ENCODE data around the gene PVALEF.

DNA sequence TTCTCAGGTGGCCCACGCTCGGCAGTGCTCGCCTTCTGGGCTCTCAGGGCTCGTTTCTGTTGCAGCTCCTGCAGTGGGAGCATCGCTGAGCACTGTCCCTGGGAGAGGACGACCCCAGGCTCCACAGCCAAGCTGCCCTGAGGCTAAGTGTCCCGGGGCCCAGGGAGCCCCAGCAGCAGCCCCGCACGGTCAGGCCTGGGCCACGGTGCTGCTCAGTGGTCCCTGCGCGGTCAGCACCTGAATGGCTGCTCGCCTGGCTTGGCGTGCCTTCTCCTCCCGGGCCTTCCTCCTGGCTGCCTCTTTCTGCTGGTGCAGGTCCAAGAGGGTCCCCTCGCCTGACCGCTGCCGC lies 34.1 kb downstream of the PVALEF start:
- no peak for TF ChIP-seq POLR2A (IDR thresholded peaks at IDR 0.05; ENCODE audit: low read depth, low read length)
- no peak for TF ChIP-seq TAF1 (IDR thresholded peaks at IDR 0.05; ENCODE audit: low read depth, low read length)
- TF ChIP-seq POLR2AphosphoS5 (IDR thresholded peaks at IDR 0.05; ENCODE audit: low read depth, low read length): no peak
- no peak for TF ChIP-seq SPI1 (IDR thresholded peaks at IDR 0.05; ENCODE audit: low read depth, low read length)
- no peak for TF ChIP-seq PAX5 (IDR thresholded peaks at IDR 0.05; ENCODE audit: insufficient read depth, low read length, severe bottlenecking)
- no peak for TF ChIP-seq POU2F2 (IDR thresholded peaks at IDR 0.05; ENCODE audit: low read depth, low read length)

All from GM12891 (cell line).